ENCODE data around the gene ACTN4. TPM values are rescaled to one million over a fixed set of nuclear protein-coding genes. Genes with fewer than 3 reads are reported as not detected.
A peak's percentile ranks its signal among the peaks of the same experiment; 100 is the strongest.

The ACTN4 gene
- total RNA-seq, 2 donors from 2014 or later, result 181 to 204 TPM

DNA sequence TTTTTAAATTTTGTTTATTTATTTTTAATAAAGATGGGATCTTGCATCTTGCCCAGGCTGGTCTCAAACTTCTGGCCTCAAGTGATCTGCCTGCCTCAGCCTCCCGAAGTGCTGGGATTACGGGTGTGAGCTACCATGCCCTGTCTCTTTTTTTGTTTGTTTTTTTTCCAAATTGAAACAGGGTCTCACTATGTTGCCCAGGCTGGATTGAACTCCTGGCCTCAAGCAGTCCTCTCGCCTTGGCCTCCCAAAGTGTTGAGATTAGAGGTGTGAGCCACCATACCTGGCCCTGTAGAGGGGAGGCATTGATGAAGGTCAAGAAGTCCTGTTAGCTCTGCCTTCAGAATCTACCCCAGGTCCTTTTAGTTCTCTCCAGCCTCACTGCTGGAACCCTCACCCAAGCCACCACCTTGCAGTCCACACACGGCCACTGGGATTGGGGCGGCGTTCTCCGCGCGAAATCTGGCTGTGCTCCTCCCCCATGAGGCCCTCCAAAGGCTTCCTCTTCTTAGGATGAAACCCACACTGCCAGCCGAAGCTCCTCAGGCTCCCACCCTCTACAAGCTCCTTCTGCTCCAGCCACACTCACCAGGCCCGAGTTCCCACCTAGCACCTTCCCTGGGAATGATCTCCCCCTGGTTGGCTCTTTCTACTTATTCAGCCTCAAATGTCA is 34.9 kb downstream of the ACTN4 start:
- H3K9me3 Mint-ChIP-seq, result peaks cover 0 to 6% of the 10 kb centered on the region in 2 donors
- H3K27ac Mint-ChIP-seq, result no peak overlapping the region
- peaks cover 2 to 11% of the 10 kb centered on the region in 2 donors for H3K36me3 Mint-ChIP-seq
- ATAC-seq (no peak), DNase-seq (ENCODE audit: low spot score in 2 of 2) (no peak)

DNA sequence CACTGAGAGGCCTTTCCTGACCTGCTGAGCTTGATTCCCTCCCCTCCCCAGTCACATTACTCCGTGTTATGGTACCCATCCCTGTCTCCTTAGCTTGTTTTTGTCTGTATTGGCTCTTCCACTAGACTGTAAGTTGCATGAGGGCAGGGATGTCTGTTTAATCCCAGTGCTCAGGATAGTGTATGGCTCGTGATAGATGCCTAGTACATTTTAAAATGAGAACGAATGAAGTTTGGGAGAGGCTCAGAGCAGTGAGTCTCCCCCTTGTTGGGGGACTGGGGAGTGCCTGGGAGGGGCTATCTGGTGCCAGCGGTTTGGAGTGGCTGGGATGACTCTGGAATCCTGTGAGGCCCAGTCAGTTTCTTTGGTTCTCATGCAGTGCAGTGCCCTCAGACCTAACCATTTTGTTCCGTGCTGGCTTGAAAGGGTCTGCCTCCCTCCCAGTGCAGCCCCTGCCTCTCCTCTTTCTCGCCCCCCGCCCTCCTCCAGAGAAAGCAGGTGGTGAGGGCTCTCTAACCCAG is 35.5 kb downstream of the ACTN4 start:
- H3K27ac Mint-ChIP-seq, result peak overlapping the region in 1 of 2 donors; percentile 67
- H3K36me3 Mint-ChIP-seq, result peaks cover 4 to 11% of the 10 kb centered on the region in 2 donors
- ATAC-seq (no peak), DNase-seq (ENCODE audit: low spot score in 2 of 2) (no peak)
- peaks cover 0 to 6% of the 10 kb centered on the region in 2 donors for H3K9me3 Mint-ChIP-seq

DNA sequence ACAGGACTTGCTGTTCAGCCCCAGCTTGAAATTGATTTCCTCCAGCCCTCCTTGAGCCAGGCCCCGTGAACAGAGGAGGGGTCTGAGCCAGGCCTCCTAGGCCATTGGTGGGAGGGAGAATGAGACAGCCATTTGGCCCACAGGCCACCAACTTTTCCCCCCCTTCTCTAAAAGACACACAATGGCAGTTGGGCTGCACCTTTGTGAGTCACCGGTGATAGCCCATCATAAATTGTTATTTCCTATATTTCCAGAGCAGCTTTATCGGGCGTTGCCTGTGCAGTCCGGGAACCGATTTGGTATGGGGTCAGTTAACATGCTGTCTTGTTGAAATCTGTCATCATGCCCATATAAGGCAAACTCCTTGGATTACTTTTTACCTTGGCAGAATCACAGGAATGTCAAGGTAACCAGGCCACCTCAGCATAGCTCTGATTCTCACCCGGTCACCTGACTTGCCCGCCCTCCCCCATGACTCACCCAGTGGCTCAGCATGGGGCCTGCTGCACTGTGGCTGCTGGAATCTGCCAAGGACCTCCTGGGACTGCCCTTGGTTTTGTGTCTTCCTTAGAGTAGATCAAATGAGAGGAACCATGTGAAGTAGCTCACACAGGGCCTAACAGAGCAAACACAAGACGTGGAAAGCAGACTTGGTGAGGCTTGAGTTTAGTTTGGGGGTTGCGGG is 36.1 kb downstream of the ACTN4 start:
- peaks cover 4 to 11% of the 10 kb centered on the region in 2 donors for H3K36me3 Mint-ChIP-seq
- peak; percentile 15 to 66 for DNase-seq (ENCODE audit: low spot score in 2 of 2)
- peaks cover 0 to 6% of the 10 kb centered on the region in 2 donors for H3K9me3 Mint-ChIP-seq
- peak overlapping the region in 1 of 2 donors; percentile 67 for H3K27ac Mint-ChIP-seq
- ATAC-seq, result peak; percentile 57 to 78

DNA sequence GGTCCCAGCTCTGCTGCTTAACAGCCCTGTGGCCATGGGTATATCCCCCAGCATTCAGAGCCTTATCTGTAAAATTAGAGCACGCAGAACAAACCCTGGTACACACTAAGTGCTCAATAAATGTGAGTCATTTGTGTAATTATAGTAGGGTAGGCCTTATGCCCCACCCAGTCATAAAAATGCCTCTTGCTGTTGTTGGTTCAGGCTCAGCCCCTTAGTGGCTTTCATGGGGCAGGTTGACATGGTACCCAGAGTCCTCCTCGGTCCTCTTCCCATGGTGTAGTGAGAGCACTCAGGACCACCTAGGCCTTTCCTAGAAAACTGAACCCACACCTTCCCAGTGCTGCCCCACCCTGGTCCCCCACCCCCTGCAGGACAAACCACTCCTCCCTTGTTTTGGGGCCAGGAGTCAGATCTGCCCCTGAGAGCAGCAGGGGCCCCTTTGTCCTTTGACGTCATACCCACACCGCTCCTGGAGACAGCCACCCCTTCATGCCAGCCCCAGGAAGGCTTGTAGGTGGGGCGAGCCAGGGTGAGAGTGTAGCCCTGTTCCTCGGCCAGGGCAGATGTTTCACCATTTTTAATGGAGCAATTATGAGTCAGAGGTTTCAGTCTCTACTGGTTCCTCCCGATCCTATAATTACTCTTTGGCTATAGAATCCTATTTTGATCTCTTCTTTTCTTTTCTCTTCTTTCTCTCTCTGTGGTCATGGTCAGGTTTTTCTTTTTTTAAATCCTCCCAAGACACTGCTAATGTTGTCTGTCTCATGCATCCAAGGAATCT is 36.8 kb downstream of the ACTN4 start:
- DNase-seq (ENCODE audit: low spot score in 2 of 2) (no peak), ATAC-seq (peak; percentile 25 to 60)
- H3K36me3 Mint-ChIP-seq, result peaks cover 4 to 11% of the 10 kb centered on the region in 2 donors
- H3K9me3 Mint-ChIP-seq, result peaks cover 0 to 6% of the 10 kb centered on the region in 2 donors
- H3K27ac Mint-ChIP-seq, result peak overlapping the region; percentile 1 to 67

DNA sequence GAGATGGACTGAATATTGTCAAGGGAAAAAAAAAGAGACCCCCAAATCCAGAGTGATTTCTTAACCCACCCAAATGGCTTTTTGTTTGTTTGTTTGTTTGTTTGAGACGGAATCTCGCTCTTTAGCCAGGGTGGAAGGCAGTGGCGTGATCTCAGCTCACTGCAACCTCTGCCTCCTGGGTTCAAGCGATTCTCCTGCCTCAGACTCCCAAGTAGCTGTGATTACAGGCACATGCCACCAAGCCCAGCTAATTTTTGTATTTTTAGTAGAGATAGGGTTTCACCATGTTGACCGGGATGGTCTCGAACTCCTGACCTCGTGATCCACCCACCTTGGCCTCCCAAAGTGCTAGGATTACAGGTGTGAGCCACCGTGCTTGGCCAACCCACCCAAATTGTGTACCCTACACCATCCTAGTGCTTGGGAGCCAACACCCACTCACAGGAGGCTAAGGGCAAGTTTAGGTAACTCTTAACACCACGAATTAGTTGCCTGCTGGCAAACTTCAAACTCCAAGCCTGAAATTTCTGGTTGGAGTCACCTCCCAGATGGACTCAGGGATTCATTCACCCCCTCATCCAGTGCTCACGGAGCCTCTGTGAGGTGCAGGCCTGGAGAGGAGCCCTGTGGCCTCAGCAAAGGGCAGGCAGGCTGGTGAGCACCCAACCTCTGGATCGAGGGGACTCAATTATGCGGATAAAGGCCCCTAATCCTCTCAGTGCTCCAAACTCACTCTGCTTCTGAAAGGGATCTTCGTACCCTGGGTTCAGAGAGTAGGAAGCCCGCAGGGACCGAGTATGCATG is 37.6 kb downstream of the ACTN4 start:
- ATAC-seq, result no peak
- Mint-ChIP-seq H3K27ac (peak overlapping the region; percentile 22 to 67), H3K36me3 (peaks cover 4 to 11% of the 10 kb centered on the region in 2 donors), H3K9me3 (peaks cover 0 to 6% of the 10 kb centered on the region in 2 donors)
- DNase-seq (ENCODE audit: low spot score in 2 of 2), result no peak

DNA sequence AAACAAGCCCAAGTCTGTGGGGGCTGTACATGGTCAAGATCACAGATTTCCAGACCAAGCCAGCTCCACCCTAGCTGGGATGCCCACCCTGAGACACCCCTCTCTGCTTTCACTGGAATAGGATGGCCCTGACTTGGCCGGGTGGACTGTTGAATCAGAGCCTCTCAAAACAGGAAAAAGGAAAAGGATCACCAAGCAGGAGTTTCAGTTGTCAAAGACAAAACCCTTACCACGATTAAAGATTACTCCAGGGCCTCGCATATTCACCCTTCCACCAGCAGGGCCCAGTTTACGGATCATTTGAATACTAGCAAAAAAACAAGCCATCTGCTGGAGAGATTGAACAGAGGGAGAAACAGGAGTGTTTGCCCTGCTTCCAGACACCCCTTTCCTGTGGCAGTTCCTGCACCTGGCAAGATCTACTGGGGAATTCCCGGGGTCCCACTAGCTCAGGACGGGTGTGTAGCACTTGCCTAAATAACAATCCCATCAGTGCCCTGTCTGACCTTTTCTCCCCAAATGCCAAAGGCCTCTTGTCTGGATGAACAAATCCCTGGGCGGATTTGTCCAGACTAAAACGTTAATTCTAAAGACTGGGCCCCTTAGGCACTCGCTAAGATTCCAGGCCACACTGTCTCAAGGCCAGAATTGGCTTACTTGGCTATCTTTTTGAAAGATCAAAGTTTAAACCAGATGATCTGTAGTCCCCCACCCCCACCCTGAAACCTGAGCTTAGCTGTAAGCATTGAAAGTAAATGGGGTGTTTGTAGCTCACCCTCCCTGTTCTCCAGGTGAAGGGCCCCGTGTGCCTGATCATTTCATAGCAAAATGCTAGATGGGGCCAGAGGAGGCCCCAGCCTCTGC is 38.4 kb downstream of the ACTN4 start:
- H3K36me3 Mint-ChIP-seq, result peaks cover 4 to 11% of the 10 kb centered on the region in 2 donors
- H3K27ac Mint-ChIP-seq, result peak overlapping the region; percentile 22 to 63
- no peak for DNase-seq (ENCODE audit: low spot score in 2 of 2)
- peak; percentile 4 to 19 for ATAC-seq
- H3K9me3 Mint-ChIP-seq, result peaks cover 0 to 6% of the 10 kb centered on the region in 2 donors

DNA sequence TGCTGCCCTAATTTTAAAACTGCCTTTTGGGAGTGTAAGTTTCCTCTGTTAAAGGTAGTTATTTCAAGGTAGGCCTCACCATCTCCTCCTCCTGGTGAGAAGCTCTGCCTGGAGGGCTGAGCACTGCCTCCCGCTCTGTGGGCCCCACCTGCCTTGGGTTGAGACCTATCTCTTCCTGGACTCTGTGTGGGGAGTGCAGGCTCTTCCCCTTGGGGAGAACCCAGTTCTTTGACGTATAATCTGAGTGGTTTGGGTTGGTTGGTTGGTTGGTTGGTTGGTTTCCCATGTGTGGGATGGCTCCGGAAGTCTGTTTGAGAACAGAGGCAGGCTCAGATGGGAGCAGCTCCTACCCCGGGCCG is 39.1 kb downstream of the ACTN4 start:
- Mint-ChIP-seq H3K9me3 (peaks cover 0 to 6% of the 10 kb centered on the region in 2 donors), H3K27ac (peak overlapping the region in 1 of 2 donors; percentile 63), H3K36me3 (peaks cover 4 to 11% of the 10 kb centered on the region in 2 donors)
- ATAC-seq (peak; percentile 67 to 73), DNase-seq (ENCODE audit: low spot score in 2 of 2) (no peak)

DNA sequence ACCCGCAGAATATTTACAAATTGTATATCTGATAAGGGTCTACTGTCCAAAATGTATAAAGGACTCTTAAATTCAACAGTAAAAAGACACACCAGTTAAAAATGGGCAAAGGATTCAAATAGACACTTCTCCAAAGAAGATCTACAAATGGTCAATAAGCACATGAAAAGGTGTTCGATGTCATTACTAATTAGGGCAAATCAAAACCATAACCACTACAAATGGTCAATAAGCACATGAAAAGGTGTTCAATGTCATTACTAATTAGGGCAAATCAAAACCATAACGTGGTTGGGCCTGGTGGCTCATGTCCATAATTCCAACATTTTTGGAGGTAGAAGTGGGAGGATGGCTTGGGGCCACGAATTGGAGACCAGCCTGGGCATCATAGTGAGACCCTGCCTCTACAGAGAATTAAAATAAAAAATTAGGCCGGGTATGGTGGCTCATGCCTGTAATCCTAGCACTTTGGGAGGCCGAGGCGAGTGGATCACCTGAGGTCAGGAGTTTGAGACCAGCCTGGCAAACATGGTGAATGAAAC is 40.5 kb downstream of the ACTN4 start:
- H3K9me3 Mint-ChIP-seq, result peaks cover 0 to 1% of the 10 kb centered on the region in 2 donors
- H3K27ac Mint-ChIP-seq, result no peak overlapping the region
- peaks cover 3 to 4% of the 10 kb centered on the region in 2 donors for H3K36me3 Mint-ChIP-seq
- DNase-seq (ENCODE audit: low spot score in 2 of 2), result no peak
- ATAC-seq, result no peak

DNA sequence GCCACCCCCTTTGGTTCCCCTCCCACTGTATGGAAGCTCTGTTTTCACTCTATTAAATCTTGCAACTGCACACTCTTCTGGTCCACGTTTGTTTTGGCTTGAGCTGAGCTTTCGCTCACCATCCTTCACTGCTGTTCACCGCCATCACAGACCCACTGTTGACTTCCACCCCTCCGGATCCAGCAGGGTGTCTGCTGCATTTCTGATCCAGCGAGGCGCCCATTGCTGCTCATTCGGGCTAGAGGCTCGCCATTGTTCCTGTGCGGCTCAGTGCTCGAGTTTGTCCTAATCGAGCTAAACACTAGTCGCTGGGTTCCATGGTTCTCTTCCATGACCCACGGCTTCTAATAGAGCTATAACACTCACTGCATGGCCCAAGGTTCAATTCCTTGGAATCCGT is 42.7 kb downstream of the ACTN4 start:
- DNase-seq (ENCODE audit: low spot score in 2 of 2), result no peak
- peaks cover 0 to 4% of the 10 kb centered on the region in 2 donors for H3K36me3 Mint-ChIP-seq
- ATAC-seq, result no peak
- no peaks in the 10 kb centered on the region for H3K9me3 Mint-ChIP-seq
- H3K27ac Mint-ChIP-seq, result peak overlapping the region in 1 of 2 donors; percentile 34

DNA sequence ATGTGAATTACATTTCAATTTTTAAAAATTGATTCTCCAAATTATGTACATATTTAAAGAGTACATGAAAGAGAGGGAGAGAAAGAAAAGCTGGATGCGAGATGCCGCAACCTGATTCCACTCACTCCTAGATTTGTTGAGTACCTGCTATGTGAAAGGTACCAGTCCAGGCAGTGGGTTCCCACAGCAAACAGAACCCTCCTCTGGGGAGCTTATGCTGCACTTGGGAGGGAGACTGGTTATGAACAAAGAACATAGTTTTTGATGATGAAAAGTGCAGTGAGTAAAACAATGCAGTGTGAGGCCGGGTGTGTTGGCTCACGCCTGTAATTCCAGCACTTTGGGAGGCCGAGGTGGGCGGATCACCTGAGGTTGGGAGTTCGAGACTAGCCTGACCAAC is 43.4 kb downstream of the ACTN4 start:
- DNase-seq (ENCODE audit: low spot score in 2 of 2) (no peak), ATAC-seq (no peak)
- no peaks in the 10 kb centered on the region for H3K9me3 Mint-ChIP-seq
- peak overlapping the region in 1 of 2 donors; percentile 86 for H3K27ac Mint-ChIP-seq
- H3K36me3 Mint-ChIP-seq, result peaks cover 0 to 4% of the 10 kb centered on the region in 2 donors

DNA sequence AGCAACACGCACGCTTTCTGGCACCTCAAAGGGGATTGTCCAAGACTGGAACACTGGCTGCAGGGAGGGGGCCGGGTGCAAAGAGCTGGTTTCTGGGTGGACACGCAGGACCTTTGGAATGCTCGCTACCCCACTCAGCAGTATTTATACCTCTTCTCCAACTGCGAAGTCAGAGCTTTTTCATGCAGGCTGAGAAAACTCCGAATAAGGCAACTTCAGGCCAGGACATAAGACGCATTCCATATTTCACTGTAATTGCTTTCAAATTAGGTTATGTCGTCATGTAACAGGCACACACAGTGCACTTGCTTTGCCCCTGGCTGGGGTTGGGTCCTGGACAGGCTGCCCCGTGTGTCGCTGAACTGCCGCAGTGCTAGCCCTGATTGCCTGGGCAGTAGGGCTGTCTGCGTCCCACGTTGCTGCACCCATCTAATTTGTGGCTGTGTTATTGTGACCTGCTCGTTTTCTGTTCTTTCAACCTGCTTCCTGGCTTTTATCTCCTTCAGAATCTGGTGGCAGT is 44.5 kb downstream of the ACTN4 start:
- H3K27ac Mint-ChIP-seq, result no peak overlapping the region
- no peak for ATAC-seq
- no peak for DNase-seq (ENCODE audit: low spot score in 2 of 2)

DNA sequence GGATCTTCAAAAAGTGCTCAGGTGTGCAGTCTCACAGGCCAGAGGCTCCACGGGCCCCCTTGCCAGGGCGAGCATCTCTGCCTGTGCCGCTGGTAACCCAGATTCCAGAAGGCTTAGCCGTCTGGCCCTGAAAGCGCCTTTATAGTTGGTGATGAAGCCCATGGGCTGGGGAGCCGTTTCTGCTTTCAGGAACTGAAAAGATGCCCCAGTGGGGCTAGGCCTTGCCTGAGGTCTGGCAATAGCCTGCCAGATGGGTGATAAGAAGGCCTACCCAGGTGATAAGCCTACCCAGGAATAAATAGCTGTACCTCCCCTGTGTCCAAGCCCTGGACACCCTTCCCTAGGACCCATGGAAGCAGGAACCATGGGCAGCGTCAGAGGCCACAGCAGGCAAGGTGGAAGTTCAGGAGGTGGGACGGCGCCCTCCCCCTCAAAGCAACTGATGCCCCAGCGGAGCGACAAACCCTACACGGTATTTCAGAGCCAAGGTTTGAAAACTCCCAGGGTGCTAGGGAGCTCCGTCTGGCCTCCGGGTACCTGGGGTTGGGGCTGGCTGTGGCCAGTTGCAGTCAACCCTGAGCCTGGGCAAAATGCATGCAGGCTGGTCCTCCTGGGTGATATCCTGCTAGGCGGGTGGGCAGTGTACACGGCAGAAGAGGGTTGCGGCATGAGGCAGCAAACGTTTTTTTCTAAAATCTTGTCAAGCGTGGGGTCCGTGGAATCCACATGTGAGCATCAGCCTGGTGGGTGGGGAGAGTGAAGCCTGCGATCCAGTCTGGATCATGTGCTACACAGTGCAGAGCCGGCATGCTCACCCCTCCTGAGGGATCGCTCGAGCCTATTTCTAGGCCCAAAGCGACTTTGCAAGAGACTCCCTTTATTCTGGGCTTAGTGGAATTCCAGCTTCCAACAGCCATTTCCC is 45.3 kb downstream of the ACTN4 start:
- no peaks in the 10 kb centered on the region for H3K36me3 Mint-ChIP-seq
- no peak overlapping the region for H3K27ac Mint-ChIP-seq
- DNase-seq (ENCODE audit: low spot score in 2 of 2), result no peak
- ATAC-seq, result no peak
- no peaks in the 10 kb centered on the region for H3K9me3 Mint-ChIP-seq

More for the DNA sequence above, 44.5 kb downstream of the ACTN4 start:
- no peaks in the 10 kb centered on the region for H3K9me3 Mint-ChIP-seq
- peaks cover 0 to 4% of the 10 kb centered on the region in 2 donors for H3K36me3 Mint-ChIP-seq

DNA sequence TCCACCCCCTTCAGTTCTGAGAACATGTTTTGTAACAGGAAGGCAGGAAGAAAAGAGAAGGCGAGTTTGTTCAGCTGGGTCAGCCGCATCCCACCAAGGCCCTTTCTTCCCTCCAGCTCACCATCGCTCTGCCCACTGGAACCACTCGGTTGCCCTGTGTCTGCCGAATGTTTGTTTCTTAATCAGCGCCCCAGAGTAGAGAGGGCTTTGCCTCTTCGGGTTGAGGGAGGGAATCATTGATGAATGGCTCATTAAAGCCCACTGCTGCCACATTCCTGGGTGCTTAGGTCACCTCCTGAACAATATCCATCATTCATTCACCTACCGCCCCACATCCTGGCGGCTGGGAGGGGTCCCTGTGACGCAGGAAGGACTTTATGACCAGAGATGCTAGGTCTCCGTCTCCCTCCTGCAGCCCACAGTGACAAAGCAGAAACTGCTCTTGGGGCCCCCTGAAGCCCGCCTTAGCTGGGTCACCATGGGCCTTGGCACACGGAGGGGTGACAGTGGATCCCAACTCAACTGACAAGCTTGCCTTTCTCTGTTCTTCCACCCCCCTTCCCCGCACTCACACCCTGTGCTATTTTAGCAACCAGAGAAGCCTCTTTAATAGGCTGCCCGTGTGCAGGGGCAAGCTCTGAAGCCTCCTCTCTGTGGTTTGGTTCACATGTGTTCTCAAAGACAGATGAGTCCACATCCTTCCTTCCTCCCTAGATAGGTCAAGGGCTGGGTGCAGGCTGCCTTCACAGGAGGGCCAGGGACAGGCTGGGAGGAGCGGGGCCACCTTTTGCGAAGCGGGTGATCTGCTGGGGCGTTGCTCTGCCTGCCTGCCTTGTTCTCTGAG is 46.2 kb downstream of the ACTN4 start:
- Mint-ChIP-seq H3K27ac (peak overlapping the region in 1 of 2 donors; percentile 77), H3K36me3 (no peaks in the 10 kb centered on the region), H3K9me3 (no peaks in the 10 kb centered on the region)
- DNase-seq (ENCODE audit: low spot score in 2 of 2) (no peak), ATAC-seq (peak in 1 of 2 donors; percentile 76)
